Hepatocyte (in vitro differentiated cells): ENCODE measurements around the gene CD8B2.
"Not testable (repeated sequence)": the region's sequence is repeated elsewhere in the genome, so short reads cannot be mapped to it uniquely, and the experiment has no call there.

Experiments
- EZH2 ChIP-seq: fragments of 200-600 bp; sonication (generic); IDR thresholded peaks from 2 replicates; pipeline ENCODE4 v1.6.1; 2016; ENCODE audit warnings: antibody characterized with exemption, mild to moderate bottlenecking, borderline replicate concordance
- TF ChIP-seq, protein P1 (sequence below): fragments of 200-600 bp; sonication (generic); IDR thresholded peaks from 2 replicates; pipeline ENCODE4 v1.5.1; 2016; ENCODE audit warnings: antibody characterized with exemption, mild to moderate bottlenecking; ENCODE audit not compliant: poor library complexity

DNA sequence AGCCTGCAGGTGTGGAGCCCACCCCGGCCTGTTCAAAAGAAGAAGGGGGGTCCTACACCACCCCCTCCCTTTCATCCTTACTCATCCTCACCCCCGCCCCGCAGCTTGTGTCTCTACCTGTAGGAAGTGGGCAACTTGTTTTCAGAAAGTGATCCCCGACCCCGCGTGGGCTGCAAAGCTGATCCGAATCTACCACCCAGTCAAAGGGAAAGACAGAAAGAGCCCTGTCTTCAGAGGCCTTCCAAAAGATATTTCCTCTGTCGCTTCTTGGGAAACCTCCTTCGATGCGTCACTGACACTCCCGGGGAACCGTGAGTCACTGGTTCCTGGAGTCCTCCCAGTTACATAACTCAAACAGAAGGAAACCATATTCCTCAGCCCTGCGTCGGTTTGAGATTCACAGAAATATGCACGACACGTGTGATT is 24.3 kb downstream of the CD8B2 start:
- TF ChIP-seq EZH2, result not testable (repeated sequence)
- TF ChIP-seq, protein P1, sequence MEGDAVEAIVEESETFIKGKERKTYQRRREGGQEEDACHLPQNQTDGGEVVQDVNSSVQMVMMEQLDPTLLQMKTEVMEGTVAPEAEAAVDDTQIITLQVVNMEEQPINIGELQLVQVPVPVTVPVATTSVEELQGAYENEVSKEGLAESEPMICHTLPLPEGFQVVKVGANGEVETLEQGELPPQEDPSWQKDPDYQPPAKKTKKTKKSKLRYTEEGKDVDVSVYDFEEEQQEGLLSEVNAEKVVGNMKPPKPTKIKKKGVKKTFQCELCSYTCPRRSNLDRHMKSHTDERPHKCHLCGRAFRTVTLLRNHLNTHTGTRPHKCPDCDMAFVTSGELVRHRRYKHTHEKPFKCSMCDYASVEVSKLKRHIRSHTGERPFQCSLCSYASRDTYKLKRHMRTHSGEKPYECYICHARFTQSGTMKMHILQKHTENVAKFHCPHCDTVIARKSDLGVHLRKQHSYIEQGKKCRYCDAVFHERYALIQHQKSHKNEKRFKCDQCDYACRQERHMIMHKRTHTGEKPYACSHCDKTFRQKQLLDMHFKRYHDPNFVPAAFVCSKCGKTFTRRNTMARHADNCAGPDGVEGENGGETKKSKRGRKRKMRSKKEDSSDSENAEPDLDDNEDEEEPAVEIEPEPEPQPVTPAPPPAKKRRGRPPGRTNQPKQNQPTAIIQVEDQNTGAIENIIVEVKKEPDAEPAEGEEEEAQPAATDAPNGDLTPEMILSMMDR, result not testable (repeated sequence)
